WTC11 (cell line): Measurements from ENCODE around the gene AP1G1. TPM values are rescaled to one million over a fixed set of nuclear protein-coding genes. Genes with fewer than 3 reads are reported as not detected.

Experiments
- ATAC-seq: fragments of 200-7000 bp; cut with Tn5 transposase; 2 replicates; pipeline ENCODE4 v1.10.0; 2021; ENCODE audit warnings: mild to moderate bottlenecking, moderate library complexity
- CTCF ChIA-PET: fragments of 300-600 bp; sonication (Branson Sonifier 250); formaldehyde crosslinking; loops from one replicate; lab custom pipeline; 2021; ENCODE audit warnings: antibody characterized with exemption; lab: Charles Lee
- POLR2A ChIA-PET: fragments of 350-600 bp; sonication (Branson Sonifier 250); formaldehyde crosslinking; loops from one replicate; lab custom pipeline; 2021; ENCODE audit warnings: antibody characterized with exemption; lab: Charles Lee
- DNase-seq: peaks from one replicate; pipeline ENCODE4 v3.0.0; 2021; ENCODE audit warnings: low spot score
- H3K27ac Mint-ChIP-seq: 2 replicates; pipeline ENCODE4 v1.8.0; 2021; ENCODE audit warnings: mixed read lengths
- H3K27me3 Mint-ChIP-seq: 2 replicates; pipeline ENCODE4 v1.8.0; 2021; ENCODE audit warnings: low read depth, mild to moderate bottlenecking, moderate library complexity, mixed read lengths
- H3K36me3 Mint-ChIP-seq: 2 replicates; pipeline ENCODE4 v1.8.0; 2021; ENCODE audit warnings: mixed read lengths
- H3K4me1 Mint-ChIP-seq: 2 replicates; pipeline ENCODE4 v1.8.0; 2022; ENCODE audit warnings: mixed read lengths
- H3K4me3 Mint-ChIP-seq: 2 replicates; pipeline ENCODE4 v1.8.0; 2021; ENCODE audit warnings: mild to moderate bottlenecking, moderate library complexity, mixed read lengths
- H3K9me3 Mint-ChIP-seq: 2 replicates; pipeline ENCODE4 v1.8.0; 2021; ENCODE audit warnings: mixed read lengths
- AFF4 ChIP-seq: sonication (generic); formaldehyde crosslinking; IDR thresholded peaks from 2 replicates; pipeline ENCODE4 v1.8.1; 2023; ENCODE audit warnings: mild to moderate bottlenecking, missing genetic modification reagents, borderline replicate concordance
- ATF2 ChIP-seq: sonication (generic); formaldehyde crosslinking; IDR thresholded peaks from 2 replicates; pipeline ENCODE4 v1.8.1; 2022; ENCODE audit warnings: low read depth, missing genetic modification reagents, borderline replicate concordance
- CBFB ChIP-seq: sonication (generic); formaldehyde crosslinking; IDR thresholded peaks from 2 replicates; pipeline ENCODE4 v1.8.1; 2022; ENCODE audit warnings: mild to moderate bottlenecking, low read depth, missing genetic modification reagents
- ELF4 ChIP-seq: sonication (generic); formaldehyde crosslinking; IDR thresholded peaks from 2 replicates; pipeline ENCODE4 v1.8.1; 2022; ENCODE audit warnings: low read depth, mild to moderate bottlenecking, moderate library complexity, missing genetic modification reagents
- EMX1 ChIP-seq: fragments of 250-450 bp; sonication (Bioruptor Pico); IDR thresholded peaks from 2 replicates; pipeline ENCODE4 v1.8.0; 2021; ENCODE audit warnings: mild to moderate bottlenecking
- JAZF1 ChIP-seq: fragments of 250-450 bp; sonication (Bioruptor Pico); IDR thresholded peaks from 2 replicates; pipeline ENCODE4 v1.9.0; 2021; ENCODE audit warnings: moderate library complexity, mild to moderate bottlenecking, inconsistent platforms
- JUN ChIP-seq: sonication (generic); formaldehyde crosslinking; IDR thresholded peaks from 2 replicates; pipeline ENCODE4 v1.8.0; 2023; ENCODE audit warnings: mild to moderate bottlenecking, missing genetic modification reagents
- MLX ChIP-seq: sonication (generic); formaldehyde crosslinking; IDR thresholded peaks from 2 replicates; pipeline ENCODE4 v1.8.1; 2023; ENCODE audit warnings: mild to moderate bottlenecking, missing genetic modification reagents, moderate library complexity
- MYBL2 ChIP-seq: sonication (generic); formaldehyde crosslinking; IDR thresholded peaks from 2 replicates; pipeline ENCODE4 v1.8.1; 2023; ENCODE audit warnings: mild to moderate bottlenecking, moderate library complexity, missing genetic modification reagents
- NFATC4 ChIP-seq: fragments of 250-450 bp; sonication (Bioruptor Pico); IDR thresholded peaks from 2 replicates; pipeline ENCODE4 v1.9.0; 2021; ENCODE audit warnings: mild to moderate bottlenecking
- NFYB ChIP-seq: sonication (generic); formaldehyde crosslinking; conservative IDR thresholded peaks from 2 replicates; pipeline ENCODE4 v1.8.0; 2022; ENCODE audit warnings: low read depth, missing genetic modification reagents
- PRRX2 ChIP-seq: fragments of 250-450 bp; sonication (Bioruptor Pico); IDR thresholded peaks from 2 replicates; pipeline ENCODE4 v1.8.0; 2021; ENCODE audit warnings: mild to moderate bottlenecking
- TP53 ChIP-seq: sonication (generic); formaldehyde crosslinking; IDR thresholded peaks from 2 replicates; pipeline ENCODE4 v1.8.1; 2023; ENCODE audit warnings: mild to moderate bottlenecking, missing genetic modification reagents
- ZNF416 ChIP-seq: fragments of 250-450 bp; sonication (Bioruptor Pico); IDR thresholded peaks from 2 replicates; pipeline ENCODE4 v1.9.0; 2021; ENCODE audit warnings: mild to moderate bottlenecking, inconsistent platforms
- ZSCAN18 ChIP-seq: fragments of 250-450 bp; sonication (Bioruptor Pico); IDR thresholded peaks from 2 replicates; pipeline ENCODE4 v2.1.2; 2022; ENCODE audit warnings: mild to moderate bottlenecking, moderate library complexity
- total RNA-seq: library from RNA; stranded (reverse); gene quantifications from 3 replicates; pipeline ENCODE4 v1.2.3, GENCODE V29; 2021
- TF ChIP-seq, protein P1 (sequence below): fragments of 250-450 bp; sonication (Bioruptor Pico); IDR thresholded peaks from 2 replicates; pipeline ENCODE4 v1.8.0; 2021; ENCODE audit warnings: mild to moderate bottlenecking
- TF ChIP-seq, protein P2 (sequence below): sonication (generic); formaldehyde crosslinking; IDR thresholded peaks from 2 replicates; pipeline ENCODE4 v1.8.0; 2022; ENCODE audit warnings: mild to moderate bottlenecking, missing genetic modification reagents
- TF ChIP-seq, protein P3 (sequence below): sonication (generic); formaldehyde crosslinking; IDR thresholded peaks from 2 replicates; pipeline ENCODE4 v1.8.1; 2023; ENCODE audit warnings: mild to moderate bottlenecking, moderate library complexity, missing genetic modification reagents
- TF ChIP-seq, protein P4 (sequence below): fragments of 250-450 bp; sonication (Bioruptor Pico); conservative IDR thresholded peaks from 2 replicates; pipeline ENCODE4 v1.9.0; 2021; ENCODE audit warnings: mild to moderate bottlenecking
- TF ChIP-seq, protein P5 (sequence below): sonication (generic); formaldehyde crosslinking; IDR thresholded peaks from 2 replicates; pipeline ENCODE4 v1.8.0; 2023; ENCODE audit warnings: missing genetic modification reagents
- TF ChIP-seq, protein P6 (sequence below): fragments of 250-450 bp; sonication (Bioruptor Pico); IDR thresholded peaks from 2 replicates; pipeline ENCODE4 v1.9.0; 2021; ENCODE audit warnings: moderate library complexity, mild to moderate bottlenecking, inconsistent platforms, borderline replicate concordance

Gene AP1G1
- total RNA-seq, 1 experiment from 2014 or later: 72.4 TPM

DNA sequence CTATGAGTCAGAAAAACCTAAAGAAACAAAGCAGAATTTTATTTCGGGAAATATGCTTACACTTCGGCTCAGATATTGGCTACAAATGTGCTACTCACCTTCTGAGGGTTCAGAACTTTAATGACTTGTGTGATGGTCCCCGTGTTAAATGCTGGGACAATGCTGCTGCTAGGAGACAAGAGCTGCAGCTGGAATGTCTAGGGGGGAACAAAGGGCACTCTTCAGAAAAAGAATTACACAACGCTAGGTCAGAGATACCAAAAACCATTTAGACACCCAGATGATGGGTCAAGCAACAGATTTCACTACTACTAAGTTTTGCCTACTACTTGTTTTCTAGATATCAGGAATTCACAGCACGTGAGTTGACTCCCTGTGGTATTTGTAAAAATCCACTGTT is 74.1 kb downstream of the AP1G1 start:
- Mint-ChIP-seq H3K27me3 (no peaks in the 10 kb centered on the region), H3K4me3 (no peak overlapping the region), H3K36me3 (peaks cover 61% of the 10 kb centered on the region), H3K27ac (peak overlapping the region; percentile 86), H3K9me3 (no peaks in the 10 kb centered on the region), H3K4me1 (peaks cover 7% of the 10 kb centered on the region)
- POLR2A ChIA-PET: no interaction called here
- TF ChIP-seq, protein P1, sequence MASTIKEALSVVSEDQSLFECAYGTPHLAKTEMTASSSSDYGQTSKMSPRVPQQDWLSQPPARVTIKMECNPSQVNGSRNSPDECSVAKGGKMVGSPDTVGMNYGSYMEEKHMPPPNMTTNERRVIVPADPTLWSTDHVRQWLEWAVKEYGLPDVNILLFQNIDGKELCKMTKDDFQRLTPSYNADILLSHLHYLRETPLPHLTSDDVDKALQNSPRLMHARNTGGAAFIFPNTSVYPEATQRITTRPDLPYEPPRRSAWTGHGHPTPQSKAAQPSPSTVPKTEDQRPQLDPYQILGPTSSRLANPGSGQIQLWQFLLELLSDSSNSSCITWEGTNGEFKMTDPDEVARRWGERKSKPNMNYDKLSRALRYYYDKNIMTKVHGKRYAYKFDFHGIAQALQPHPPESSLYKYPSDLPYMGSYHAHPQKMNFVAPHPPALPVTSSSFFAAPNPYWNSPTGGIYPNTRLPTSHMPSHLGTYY (CRISPR knock-in tag): no peak
- TF ChIP-seq ELF4 (CRISPR knock-in tag) (no peak), TP53 (CRISPR knock-in tag) (no peak), ATF2 (CRISPR knock-in tag) (no peak), MLX (no peak), NFATC4 (CRISPR knock-in tag) (no peak), JAZF1 (CRISPR knock-in tag) (no peak), EMX1 (CRISPR knock-in tag) (no peak), ZNF416 (CRISPR knock-in tag) (no peak), ZSCAN18 (CRISPR knock-in tag) (no peak), PRRX2 (CRISPR knock-in tag) (no peak), MYBL2 (CRISPR knock-in tag) (no peak)
- TF ChIP-seq, protein P2, sequence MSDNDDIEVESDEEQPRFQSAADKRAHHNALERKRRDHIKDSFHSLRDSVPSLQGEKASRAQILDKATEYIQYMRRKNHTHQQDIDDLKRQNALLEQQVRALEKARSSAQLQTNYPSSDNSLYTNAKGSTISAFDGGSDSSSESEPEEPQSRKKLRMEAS (CRISPR knock-in tag): no peak
- TF ChIP-seq, protein P3, sequence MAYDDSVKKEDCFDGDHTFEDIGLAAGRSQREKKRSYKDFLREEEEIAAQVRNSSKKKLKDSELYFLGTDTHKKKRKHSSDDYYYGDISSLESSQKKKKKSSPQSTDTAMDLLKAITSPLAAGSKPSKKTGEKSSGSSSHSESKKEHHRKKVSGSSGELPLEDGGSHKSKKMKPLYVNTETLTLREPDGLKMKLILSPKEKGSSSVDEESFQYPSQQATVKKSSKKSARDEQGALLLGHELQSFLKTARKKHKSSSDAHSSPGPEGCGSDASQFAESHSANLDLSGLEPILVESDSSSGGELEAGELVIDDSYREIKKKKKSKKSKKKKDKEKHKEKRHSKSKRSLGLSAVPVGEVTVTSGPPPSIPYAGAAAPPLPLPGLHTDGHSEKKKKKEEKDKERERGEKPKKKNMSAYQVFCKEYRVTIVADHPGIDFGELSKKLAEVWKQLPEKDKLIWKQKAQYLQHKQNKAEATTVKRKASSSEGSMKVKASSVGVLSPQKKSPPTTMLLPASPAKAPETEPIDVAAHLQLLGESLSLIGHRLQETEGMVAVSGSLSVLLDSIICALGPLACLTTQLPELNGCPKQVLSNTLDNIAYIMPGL (CRISPR knock-in tag): no peak
- TF ChIP-seq, protein P4, sequence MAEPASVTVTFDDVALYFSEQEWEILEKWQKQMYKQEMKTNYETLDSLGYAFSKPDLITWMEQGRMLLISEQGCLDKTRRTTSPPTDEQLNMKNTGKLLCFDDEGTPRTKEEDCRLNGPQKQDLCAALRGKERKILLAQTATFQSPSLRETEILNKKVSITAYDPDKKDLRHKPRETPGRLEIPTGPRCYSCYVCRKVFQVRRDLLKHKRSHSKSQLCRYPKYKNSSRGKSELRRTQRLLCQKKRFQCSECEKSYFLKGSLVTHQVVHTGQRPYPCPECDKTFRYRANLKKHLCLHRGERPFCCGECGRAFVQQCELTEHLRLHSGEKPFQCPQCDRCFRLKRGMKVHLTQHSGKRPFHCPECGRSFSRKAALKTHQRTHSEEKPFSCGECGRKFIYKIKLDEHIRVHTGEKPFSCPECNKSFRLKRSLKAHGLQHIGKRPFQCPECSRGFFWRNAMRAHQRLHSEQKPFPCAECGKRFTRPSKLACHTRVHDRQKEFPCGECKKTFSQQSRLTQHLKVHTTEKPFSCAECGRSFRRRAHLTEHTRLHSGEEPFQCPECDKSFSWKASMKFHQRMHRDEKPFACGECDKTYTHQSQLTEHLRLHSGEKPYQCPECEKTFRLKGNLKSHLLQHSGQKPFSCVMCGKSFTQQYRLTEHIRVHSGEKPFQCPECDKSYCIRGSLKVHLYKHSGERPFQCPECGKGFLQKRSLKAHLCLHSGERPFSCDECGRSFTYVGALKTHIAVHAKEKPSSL: no peak
- TF ChIP-seq, protein P5, sequence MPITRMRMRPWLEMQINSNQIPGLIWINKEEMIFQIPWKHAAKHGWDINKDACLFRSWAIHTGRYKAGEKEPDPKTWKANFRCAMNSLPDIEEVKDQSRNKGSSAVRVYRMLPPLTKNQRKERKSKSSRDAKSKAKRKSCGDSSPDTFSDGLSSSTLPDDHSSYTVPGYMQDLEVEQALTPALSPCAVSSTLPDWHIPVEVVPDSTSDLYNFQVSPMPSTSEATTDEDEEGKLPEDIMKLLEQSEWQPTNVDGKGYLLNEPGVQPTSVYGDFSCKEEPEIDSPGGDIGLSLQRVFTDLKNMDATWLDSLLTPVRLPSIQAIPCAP: no peak
- ATAC-seq: no peak
- DNase-seq: no peak
- CTCF ChIA-PET: no interaction called here

GRCh38 chr16:71732587-71732986 is 76.0 kb downstream of the AP1G1 start:
- Mint-ChIP-seq H3K9me3 (no peaks in the 10 kb centered on the region), H3K4me1 (peaks cover 12% of the 10 kb centered on the region), H3K36me3 (peaks cover 44% of the 10 kb centered on the region), H3K27me3 (no peaks in the 10 kb centered on the region), H3K27ac (peak overlapping the region; percentile 39; the same call in 1 of the 2 replicates), H3K4me3 (no peak overlapping the region)
- CTCF ChIA-PET: no interaction called here
- no peak for ATAC-seq
- POLR2A ChIA-PET: interaction anchor here (0.6 kb wide), 1 partner anchor 11 kb away, joined by 4 read pairs; no protein-coding TSS in a partner anchor
- DNase-seq: no peak
- TF ChIP-seq AFF4: no peak
- TF ChIP-seq, protein P6, sequence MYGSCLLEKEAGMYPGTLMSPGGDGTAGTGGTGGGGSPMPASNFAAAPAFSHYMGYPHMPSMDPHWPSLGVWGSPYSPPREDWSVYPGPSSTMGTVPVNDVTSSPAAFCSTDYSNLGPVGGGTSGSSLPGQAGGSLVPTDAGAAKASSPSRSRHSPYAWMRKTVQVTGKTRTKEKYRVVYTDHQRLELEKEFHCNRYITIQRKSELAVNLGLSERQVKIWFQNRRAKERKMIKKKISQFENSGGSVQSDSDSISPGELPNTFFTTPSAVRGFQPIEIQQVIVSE (CRISPR knock-in tag): no peak
- no peak for TF ChIP-seq CBFB (CRISPR knock-in tag)
- TF ChIP-seq JUN: no peak
- no peak for TF ChIP-seq NFYB (CRISPR knock-in tag)
- TF ChIP-seq, protein P2 (CRISPR knock-in tag): no peak
- no peak for TF ChIP-seq JAZF1 (CRISPR knock-in tag)
